NCI-H146 treated with DMSO at 0.1 percent for 48 hours (cell line): ENCODE results near the gene SOWAHD.
"Not testable (repeated sequence)": the region's sequence is repeated elsewhere in the genome, so short reads cannot be mapped to it uniquely, and the experiment has no call there.

Experiments
- DNase-seq: peaks from one replicate; lab custom pipeline; 2025; ENCODE audit not compliant: unreplicated experiment; lab: John Stamatoyannopoulos, UW

SOWAHD gene

DNA sequence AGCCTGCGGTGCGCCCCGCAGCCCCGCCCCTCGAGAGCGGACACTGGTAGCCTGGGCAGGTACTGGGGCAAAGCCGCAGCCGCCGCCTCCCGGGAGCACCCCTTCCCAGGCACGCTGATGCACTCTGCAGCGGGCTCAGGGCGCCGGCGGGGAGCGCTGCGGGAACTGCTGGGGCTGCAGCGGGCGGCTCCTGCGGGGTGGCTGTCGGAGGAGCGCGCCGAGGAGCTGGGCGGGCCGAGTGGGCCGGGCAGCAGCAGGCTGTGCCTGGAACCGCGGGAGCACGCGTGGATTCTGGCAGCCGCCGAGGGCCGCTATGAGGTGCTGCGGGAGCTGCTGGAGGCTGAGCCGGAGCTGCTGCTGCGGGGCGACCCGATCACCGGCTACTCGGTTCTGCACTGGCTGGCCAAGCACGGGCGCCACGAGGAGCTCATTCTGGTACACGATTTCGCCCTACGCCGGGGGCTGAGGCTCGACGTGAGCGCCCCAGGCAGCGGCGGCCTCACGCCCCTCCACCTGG is 401 bp downstream of the SOWAHD start:
- DNase-seq, result no peak

DNA sequence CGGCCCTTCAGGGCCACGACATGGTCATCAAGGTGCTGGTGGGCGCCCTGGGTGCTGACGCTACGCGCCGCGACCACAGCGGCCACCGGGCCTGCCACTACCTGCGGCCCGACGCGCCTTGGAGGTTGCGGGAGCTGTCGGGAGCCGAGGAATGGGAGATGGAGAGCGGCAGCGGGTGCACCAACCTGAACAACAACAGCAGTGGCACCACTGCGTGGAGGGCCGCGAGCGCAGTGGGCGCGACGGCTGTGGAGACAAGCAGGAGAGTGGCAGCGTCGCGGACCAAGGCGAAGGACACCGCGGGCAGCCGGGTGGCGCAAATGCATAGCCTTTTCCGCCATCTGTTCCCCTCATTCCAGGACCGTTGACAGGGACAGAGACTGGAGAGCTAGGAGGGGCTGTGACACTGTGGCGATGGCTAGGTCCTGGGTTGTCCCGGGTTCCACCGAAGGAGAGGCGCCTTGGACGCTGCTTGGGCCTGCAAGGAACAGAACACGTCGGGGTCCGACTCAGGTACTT is 919 bp downstream of the SOWAHD start:
- no peak for DNase-seq

DNA sequence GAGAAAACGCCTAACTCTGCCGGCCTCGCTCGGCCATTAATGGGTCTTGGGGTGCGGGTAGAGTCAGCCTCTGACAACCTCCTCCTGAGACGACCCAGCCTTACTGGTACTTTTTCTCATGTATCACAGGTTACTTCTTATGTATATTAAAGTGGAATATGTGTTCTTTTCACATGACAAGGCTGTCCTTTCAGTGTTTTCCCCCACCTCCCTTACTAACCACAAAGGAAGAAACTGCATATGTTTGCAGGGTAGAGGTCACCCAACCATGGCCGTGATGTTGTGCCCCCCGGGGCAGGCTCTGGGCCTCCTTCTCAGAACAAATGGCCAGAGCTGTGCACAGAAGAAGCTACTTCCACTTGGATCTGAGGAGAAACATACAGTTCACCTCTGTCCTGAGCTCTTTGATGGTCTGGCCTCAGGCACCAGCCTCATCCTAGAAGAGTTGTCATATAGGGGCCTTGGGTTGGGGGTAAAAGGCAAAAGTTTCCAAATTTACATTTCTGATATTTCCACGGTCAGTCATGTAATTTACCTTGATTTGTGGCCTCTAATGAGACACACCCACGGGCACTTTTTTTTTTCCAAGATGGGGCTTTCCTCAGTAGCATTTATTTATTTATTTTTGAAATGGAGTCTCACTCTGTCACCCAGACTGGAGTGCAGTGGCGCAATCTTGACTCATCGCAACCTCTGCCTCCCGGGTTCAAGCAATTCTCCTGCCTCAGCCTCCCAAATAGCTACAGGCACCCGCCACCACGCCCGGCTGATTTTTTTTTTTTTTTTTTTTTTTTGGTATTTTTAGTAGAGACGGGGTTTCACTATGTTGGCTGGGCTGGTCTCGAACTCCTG is 1.9 kb downstream of the SOWAHD start:
- DNase-seq, result no peak

DNA sequence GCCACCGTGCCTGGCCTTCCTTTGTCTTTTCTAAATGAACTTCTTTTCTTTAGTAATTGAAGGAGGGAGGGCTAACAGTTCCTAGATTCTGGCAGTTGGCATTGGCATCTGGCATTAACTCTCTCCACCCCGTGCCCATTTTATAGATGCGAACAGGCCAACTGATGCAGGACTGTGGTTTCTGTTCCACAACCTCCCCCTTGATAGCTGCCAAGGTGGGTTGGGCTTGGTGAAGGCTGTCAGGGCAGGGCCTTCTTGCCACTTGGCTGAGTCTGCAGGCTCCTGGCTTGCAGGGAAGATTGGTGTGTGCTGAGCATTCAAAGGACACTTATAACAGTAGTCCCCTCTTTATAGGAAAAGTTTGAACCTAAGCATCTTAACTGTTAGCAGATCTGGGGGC is 4.3 kb downstream of the SOWAHD start:
- no peak for DNase-seq

DNA sequence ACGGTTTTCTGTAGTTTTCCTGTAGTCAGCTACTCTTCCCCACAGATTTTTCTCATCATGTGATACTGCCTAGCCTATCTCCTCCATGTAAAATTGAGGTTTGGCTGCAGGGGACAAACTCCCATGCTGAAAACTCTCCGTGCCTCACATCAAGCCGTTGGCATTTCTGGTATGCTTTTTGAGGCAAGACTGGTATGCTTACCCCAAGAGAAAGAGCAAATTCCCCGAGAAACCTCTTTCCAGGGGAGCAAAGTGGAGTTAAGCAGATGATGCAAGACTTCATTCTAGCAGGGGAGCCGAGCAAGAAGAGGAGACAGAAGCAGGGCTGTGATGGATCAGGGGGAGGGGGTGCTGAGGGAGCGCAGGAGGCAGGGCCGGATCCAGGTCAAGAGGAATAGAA is 4.8 kb downstream of the SOWAHD start:
- DNase-seq, result no peak

DNA sequence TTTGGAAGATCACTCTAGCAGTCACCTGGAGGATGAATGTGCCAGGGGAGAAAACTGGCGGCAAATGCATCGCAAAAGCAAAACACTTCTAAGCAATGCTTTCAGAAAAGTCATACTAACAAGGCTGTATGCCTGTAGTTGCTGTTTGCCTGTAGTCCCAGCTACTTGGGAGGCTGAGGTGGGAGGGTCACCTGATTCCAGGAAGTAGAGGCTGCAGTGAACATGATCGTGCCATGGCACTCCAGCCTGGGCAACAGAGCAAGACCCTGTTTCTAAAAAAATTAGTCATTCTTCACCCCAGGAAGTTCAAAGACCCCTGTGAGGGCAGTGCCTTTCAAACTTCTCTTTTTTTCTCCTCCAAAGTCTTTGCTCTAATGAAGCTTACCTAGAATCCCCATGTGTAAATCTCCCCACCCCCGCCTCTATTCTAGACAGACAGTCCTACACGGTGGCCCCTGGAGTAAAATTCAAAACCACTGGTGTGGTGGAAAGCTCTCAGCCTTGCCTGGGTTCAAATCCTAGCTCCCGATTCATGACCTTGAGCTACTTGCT is 5.5 kb downstream of the SOWAHD start:
- no peak for DNase-seq

DNA sequence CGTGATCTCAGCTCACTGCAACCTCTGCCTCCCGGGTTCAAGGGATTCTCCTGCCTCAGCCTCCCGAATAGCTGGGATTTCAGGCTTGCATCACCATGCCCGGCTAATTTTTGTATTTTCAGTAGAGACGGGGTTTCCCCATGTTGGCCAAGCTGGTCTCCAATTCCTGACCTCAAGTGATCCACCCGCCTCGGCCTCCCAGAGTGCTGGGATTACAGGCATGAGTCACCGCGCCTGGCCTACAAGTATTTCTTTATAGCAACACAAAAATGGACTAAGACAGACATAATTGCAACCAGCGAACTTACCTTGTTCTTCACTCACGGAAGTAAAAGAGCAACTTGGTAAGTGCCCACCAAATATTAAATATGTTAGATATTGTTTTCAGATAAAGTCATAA is 10.0 kb downstream of the SOWAHD start:
- not testable (repeated sequence) for DNase-seq

DNA sequence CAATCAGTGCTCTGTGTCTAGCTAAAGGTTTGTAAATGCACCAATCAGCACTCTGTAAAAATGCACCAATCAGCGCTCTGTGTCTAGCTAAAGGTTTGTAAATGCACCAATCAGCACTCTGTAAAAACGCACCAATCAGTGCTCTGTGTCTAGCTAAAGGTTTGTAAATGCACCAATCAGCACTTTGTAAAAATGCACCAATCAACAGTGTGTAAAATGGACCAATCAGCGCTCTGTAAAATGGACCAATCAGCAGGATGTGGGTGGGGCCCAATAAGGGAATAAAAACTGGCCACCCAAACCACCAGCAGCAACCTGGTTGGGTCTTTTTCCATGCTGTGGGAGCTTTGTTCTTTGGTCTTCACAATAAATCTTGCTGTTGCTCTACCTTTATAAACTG is 11.0 kb downstream of the SOWAHD start:
- not testable (repeated sequence) for DNase-seq

DNA sequence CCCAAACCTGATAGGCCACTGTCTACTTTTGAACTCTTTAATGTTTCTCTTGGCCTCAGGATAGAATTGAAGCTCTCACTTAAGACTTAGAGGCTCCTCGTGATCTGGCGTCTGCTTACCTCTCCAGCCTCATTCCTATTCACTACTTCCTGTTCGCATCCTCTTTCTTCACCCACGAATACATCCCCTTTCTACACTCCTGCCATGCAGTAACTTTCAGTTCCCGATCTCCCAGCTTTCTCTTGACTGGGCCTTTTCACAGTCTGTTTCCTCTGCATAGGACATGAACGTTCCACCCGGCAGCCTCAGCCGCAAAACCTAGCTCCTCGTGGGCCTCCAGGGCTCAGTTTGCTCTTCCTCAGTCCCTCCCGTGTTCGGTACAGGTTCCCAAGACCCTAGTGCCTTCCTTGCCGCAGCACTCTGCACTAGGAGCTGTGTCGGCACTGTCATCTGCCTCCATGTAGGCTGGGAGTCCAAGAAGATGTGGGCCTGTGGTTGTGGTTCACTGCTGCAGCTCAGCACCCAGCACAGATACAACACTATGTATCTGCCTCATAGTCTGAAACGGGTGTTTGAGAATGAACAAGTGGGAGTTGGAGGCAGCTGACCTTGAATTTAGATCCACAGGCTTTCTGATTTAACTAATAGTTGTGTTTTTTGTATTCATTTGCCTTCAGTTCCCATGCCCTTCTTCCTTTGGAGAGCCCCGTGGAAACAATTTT is 17.3 kb downstream of the SOWAHD start:
- DNase-seq, result no peak

DNA sequence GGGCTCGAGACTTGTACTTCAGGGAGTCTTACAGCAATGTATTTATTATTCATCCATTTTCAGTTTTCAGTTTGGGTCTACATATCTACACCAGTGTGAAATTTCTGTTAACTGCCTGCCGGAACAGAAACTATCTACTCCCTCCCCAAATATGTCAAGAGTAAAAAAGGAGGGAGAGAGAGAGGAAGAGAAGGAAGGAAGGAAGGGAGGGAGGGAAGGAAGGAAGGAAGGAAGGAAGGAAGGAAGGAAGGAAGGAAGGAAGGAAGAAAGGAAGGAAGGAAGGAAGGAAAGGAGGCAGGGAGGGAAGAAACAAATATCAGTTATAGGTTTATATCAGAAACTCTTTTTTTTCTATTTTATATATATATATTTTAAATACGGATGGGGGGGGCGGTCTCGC is 20.4 kb downstream of the SOWAHD start:
- no peak for DNase-seq

DNA sequence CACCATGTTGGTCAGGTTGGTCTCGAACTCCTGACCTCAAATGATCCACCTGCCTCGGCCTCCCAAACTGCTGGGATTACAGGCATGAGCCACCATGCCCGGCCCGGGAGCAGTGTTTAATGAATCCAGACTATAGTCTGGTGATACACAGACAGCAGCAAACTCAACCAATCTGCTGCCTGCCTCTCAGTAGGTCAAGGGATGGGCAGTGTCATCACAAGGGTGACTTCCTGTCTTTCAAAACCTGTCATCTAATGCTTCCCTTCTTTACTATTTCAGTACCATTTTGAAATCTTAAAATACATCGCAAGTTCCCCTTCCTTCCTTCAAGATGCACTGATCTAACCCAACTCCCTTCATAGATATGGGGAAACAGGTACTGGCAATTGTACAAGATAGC is 24.6 kb downstream of the SOWAHD start:
- no peak for DNase-seq

DNA sequence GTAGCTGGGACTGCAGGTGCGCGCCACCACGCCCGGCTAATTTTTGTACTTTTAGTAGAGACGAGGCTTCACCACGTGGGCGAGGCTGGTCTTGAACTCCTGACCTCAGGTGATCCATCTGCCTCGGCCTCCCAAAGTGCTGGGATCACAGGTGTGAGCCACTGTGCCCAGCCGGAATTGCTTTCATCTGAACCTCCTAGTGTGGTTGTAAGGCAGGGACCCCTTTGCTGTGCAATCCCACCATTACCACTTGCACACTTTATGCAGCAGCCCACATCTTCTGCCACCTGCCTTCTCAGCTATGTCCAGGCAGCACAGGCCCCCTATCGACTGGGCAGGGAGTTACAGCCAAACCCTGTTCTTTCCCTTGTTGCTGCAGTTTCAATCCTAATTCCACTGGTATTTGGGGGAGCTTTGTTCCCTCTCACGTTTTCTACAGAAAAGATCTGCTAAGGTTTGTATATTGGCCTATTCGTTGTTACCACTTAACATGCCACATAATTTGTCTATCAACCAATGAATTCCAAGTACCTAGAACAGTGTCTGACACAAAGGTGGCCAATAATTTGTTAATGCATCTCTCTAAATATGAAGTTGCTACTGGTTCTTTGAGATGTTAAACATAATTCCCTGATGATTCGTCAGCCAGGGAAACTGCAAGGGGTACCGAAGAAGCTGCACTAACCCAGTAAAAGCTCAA is 26.5 kb downstream of the SOWAHD start:
- DNase-seq, result no peak

DNA sequence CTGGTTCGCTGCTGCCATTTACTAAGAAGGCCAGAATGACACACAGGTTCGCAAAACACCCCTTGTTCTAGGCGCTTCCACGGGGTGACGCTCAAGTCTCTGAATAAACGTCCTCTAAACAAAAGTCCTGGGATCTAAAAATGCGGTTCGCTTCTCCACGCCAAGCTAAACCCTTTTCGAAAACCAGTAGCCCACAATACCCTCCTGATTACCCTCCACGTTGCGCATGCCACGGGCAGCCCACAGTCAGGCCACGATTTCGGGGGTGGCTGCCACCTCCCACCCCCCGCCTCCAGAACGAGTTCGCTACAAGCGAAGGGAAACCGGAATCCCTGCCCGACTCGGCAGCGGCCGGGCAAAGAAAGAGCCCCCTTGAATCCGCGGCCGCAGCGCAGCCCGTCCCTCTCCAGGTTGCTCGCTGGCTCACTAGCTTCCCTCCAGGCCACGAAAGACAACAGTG is 32.6 kb downstream of the SOWAHD start:
- DNase-seq, result no peak

DNA sequence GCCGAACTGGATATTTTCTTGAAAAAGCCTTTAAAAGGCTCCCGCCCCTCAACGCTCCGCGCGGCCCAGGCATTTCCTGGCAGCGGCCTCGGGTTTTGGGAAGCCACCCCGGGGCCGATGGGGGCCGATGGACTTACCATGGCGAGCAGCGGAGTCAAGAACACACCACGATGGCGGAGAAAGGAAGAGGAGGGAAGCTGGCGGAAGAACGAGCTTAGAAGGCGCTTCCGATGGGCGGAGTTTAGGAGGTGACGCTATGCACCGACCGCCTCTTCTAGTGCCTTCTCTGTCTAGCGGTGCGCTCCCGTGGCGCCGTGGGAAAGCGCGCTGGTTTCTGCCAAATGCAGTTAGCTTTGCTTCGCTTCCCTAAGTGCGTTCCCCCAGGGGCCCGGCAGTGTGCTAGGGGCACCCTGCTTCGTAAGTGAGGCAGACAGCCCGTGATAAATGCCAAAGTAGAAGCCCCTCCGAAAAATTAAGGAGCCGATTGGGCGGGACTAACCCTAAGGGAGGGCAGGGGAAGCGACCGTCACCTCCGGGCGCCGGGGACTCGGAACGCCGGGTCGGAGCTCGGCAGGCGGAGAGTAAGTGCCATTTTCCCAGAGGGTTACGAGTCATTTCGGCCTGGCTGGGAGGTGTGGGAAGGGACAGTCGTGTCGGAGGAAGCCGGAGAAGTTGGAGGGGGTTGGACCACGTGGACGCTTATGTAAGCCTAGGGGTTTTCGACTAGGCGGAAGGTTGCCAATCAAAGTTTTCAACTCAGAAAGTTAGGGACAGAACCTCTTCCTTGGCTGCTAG is 33.2 kb downstream of the SOWAHD start, which contains the start of gene RPL39:
RPL39 (minus strand) TSS at position 194 of the 795 bp plus-strand sequence; CDS start at position 140, 54 bp downstream.
- DNase-seq, result peak; percentile 79

DNA sequence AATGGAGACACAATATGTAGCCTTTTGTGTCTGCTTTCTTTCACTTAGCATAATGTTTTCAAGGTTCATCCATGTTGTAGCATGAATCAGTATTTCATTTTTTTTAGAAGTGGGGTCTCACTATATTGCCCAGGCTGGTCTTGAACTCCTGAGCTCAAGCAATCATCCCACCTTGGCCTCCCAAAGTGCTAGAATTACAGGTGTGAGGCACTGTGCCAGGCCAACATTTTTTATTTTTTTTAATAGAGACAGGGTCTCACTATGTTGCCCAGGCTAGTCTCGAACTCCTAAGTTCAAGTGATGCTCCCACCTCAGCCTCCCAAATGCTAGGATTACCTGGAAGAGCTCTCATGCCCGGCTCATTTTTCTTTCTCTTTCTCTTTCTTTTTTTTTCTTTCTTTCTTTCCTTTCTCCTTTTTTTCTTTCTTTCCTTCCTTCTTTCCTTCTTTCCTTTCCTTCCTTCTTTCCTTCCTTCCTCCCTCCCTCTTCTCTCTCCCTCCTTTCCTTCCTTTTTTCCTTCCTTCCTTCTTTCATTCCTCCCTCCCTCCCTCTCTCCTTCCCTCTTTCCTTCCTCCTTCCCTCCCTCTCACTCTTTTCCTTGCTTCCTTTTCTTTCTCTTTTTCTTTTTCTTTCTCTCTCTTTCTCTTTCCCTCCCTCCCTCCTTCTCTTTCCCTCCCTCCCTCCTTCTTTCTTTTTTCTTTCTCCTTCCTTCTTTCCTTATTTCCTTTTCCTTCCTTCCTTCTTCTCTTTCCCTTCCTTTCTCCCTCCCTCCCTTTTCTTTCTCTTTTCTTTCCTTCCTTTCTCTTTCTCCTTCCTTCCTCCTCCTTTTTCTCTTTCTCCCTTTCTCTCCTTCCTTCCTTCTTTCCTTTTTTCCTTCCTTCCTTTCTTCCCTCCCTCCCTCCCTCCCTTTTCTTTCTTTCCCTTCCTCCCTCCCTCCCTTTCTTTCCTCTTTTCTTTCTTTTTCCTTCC is 43.1 kb downstream of the SOWAHD start:
- DNase-seq, result no peak

DNA sequence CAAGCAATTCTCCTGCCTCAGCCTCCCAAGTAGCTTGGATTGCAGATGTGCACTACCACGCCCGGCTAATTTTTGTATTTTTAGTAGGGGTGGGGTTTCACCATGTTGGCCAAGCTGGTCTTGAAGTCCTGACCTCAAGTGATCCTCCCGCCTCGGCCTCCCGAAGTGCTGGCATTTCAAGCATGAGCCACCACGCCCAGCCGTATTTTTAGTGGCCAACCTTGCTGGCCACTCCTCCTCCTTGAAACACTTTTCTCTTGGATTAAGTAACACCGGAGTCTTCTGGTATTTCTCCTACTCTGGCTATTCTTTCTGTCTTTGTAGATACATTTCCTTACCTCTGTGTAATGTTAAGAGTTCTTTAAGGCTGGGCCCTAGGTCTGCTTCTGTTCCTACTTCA is 44.2 kb downstream of the SOWAHD start:
- DNase-seq, result no peak

DNA sequence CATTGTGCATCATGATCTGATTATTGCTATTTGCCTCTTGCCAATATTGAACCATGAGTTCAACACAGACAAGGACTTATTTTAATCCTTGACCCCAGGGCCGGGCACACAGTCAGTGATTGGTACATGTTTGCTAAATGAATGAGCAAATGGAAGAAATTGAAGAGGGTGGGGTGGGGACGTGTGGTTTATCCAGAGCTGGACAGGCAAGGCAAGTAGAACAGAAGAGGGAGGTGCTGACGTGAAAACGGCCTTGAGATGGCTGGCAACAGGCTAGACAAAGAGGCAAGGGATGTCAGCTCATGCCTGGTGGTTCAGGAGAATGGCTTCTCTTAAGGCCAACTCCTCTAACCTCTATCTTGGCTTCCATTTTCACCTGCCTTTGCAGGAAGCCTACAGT is 50.1 kb downstream of the SOWAHD start:
- not testable (repeated sequence) for DNase-seq

DNA sequence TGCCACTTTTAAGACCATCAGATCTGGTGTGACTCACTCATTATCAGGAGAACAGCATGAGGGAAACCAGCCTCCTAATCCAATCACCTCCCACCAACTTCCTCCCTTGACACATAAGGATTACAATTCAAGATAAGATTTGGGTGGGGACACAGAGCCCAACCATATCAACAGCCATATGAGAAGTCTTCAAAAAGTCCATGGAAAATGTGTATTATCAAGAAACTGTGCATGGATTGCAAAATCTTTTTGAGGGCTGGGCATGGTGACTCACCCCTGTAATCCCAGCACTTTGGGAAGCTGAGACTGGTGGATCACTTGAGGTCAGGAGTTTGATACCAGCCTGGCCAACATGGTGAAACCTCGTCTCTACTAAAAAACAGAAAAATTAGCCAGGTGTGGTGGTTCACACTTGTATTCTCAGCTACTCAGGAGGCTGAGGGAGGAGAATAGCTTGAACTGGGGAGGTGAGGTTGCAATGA is 50.8 kb downstream of the SOWAHD start:
- DNase-seq, result no peak
